Activated naive CD4-positive, alpha-beta T cell treated with anti-CD3 and anti-CD28 coated beads for 36 hours (primary cell): ENCODE results near the gene GAB2. TPM values are rescaled to one million over a fixed set of nuclear protein-coding genes. Genes with fewer than 3 reads are reported as not detected.

Experiments used
- CTCF ChIA-PET: fragments of 350-600 bp; sonication (Branson Sonifier 250); formaldehyde crosslinking; loops from one replicate; lab custom pipeline; 2021; ENCODE audit warnings: antibody characterized with exemption; lab: Charles Lee
- DNase-seq: peaks from one replicate; pipeline ENCODE4 v3.0.0-alpha.2; 2020
- H3K27ac Mint-ChIP-seq: one replicate; pipeline ENCODE4 v1.8.0; 2021; ENCODE audit warnings: mild to moderate bottlenecking, mixed read lengths
- H3K27me3 Mint-ChIP-seq: one replicate; pipeline ENCODE4 v1.8.0; 2021; ENCODE audit warnings: low read depth, mixed read lengths
- H3K36me3 Mint-ChIP-seq: one replicate; pipeline ENCODE4 v1.8.0; 2021; ENCODE audit warnings: low read depth, mixed read lengths
- H3K4me1 Mint-ChIP-seq: one replicate; pipeline ENCODE4 v1.8.0; 2021; ENCODE audit warnings: low read depth, mixed read lengths
- H3K4me3 Mint-ChIP-seq: one replicate; pipeline ENCODE4 v1.8.0; 2021; ENCODE audit warnings: mild to moderate bottlenecking, moderate library complexity, mixed read lengths
- H3K9me3 Mint-ChIP-seq: one replicate; pipeline ENCODE4 v1.8.0; 2021; ENCODE audit warnings: mixed read lengths
- intact Hi-C: fragments of 100-400 bp; cut with micrococcal nuclease; formaldehyde crosslinking; loops from one replicate; pipeline ENCODE4 v1.15.1; 2023
- total RNA-seq, 2 experiments: library from RNA; stranded (reverse); gene quantifications; one replicate each; pipeline ENCODE4 v1.2.3, GENCODE V29; 2021

The GAB2 gene
- total RNA-seq, 2 experiments from 2014 or later: 1.6 to 2.7 TPM

DNA sequence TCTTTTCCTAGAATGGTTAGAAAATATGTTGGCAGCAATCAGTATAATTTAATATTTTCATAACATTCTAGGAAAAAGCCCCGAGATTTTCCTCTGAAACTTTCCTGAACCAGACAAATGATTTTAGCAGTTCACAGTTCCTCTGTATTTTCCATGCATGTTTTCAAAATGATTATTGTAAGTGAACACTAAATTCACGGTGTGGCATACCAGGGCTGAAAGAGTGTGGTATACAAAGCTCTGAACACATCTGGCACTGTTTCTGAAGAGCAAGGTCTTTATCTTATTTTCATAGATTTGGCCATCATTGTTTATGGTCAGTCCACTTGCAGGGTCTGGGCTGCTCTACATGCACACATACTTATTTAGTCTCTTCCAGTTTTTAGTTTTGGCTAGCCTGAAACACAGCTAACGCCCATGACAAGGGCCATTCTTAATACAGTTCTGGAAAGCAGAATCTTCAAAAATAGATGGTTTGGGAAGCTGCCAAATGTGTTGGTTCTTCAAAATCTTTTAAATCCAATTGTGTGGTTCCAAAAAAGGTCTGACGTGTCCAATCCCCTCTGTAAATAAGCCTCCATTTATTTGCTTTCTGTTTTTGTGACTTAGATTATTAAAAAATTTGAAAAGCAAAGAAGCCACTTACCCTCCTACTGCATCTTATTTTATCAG, 7.9 kb upstream of the GAB2 start:
- peaks cover 8% of the 10 kb centered on the region for H3K36me3 Mint-ChIP-seq
- no peak overlapping the region for H3K4me3 Mint-ChIP-seq
- no peak overlapping the region for H3K27ac Mint-ChIP-seq
- H3K9me3 Mint-ChIP-seq: no peaks in the 10 kb centered on the region
- CTCF ChIA-PET: interaction anchor here (0.7 kb wide), 1 partner anchor 11 kb away, joined by 3 read pairs; no protein-coding TSS in a partner anchor
- H3K4me1 Mint-ChIP-seq: peaks cover 19% of the 10 kb centered on the region
- peaks cover 12% of the 10 kb centered on the region for H3K27me3 Mint-ChIP-seq
- intact Hi-C loops: no loop called here
- no peak for DNase-seq

DNA sequence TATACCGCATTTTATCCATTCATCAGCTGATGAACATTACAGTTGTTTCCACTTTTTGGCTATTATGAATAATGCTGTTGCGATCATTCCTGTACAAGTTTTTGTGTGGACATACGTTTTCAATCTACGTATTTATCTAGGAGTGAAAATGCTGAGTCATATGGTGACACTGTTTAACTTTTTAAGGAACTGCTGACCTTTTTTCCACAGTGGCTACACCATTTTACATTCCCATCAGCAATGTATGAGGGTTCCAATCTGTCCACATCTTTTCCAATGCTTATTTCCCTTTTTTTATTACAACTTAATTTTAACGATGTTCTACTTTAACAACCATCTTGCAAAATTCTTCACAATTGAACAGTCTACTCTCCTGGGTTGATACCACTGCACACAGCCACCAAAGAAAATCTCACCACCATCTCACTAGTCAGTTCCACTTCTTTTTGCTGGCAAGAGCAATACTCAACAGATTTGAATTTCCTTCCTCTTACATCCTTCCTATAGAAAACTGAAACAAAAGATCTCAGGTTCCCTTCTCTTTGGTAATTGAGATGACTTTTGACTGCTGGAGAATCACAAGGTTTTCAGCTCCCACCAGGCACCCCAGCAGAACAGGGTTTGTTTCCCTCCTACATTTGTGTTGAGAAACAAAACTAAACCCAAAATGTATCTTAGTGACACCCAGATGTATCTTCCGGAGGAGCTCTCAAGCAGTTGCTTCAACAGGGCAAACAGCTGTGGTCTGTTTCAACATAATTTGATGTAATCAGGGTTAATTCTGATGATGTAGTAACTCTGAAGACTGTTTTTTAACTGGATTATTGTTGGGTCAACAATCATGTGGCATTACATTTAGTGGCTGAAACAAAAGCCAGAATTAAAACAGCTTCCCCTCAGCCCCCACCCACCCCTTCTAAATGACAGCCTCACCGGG, 7.0 kb upstream of the GAB2 start:
- Mint-ChIP-seq H3K9me3 (no peaks in the 10 kb centered on the region), H3K4me1 (peaks cover 23% of the 10 kb centered on the region), H3K27ac (no peak overlapping the region), H3K36me3 (peaks cover 5% of the 10 kb centered on the region), H3K4me3 (no peak overlapping the region), H3K27me3 (peaks cover 14% of the 10 kb centered on the region)
- intact Hi-C loops: no loop called here
- no peak for DNase-seq
- CTCF ChIA-PET: interaction anchor here (0.7 kb wide), 1 partner anchor 10 kb away, joined by 3 read pairs; no protein-coding TSS in a partner anchor

DNA sequence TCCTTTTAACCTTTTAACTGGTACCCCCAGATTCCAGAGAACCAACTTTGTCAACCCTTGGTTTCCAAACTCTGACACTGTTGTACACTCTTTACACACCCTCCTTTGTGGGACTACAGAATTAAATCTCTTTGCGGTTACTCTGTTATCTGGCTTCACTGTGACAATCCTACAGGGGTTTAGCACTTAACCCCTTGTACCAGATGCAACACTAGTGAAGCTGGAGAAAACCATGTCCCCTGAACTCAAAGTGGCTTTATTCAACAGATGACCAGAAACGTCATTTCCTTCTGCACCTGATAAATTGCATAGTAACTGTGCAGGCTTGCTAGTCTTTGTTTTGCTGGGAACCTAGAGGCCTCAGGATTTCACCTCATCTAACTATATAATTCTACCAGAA, 5.6 kb upstream of the GAB2 start:
- Mint-ChIP-seq H3K4me1 (peaks cover 33% of the 10 kb centered on the region), H3K27me3 (peaks cover 28% of the 10 kb centered on the region), H3K27ac (no peak overlapping the region), H3K9me3 (no peaks in the 10 kb centered on the region), H3K36me3 (peaks cover 4% of the 10 kb centered on the region), H3K4me3 (no peak overlapping the region)
- CTCF ChIA-PET: interaction anchor here (1.5 kb wide), 1 partner anchor 9 kb away, joined by 6 read pairs; no protein-coding TSS in a partner anchor
- DNase-seq: no peak
- intact Hi-C loops: no loop called here

DNA sequence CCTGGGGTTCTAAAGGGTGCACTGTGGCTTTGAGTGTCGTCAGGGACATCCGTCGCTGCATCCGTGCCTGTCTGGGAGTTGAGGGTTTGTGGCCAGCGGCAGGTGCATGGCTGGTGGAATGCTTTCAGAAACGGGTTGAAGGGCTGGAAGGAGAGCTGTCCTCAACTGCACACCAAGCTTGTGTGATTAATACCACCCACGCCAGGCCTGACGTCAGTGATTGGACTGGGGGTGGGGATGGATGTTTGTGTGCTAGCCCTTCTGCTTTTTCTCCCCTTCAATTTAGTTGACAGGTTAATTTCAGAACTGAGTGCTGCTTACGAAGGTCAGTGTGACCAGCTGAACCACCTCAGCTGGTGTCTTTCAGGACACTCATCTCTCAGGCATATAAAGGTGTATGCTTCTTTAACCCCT, 3.2 kb upstream of the GAB2 start:
- CTCF ChIA-PET: interaction anchor here (0.6 to 2.5 kb wide), 4 partner anchors 15 to 284 kb away, joined by 3 to 10 read pairs (median 4); no protein-coding TSS in a partner anchor
- intact Hi-C loops: loop anchor here (1.0 kb wide), 1 partner anchor 342 kb away; the partner anchor contains the start of gene NDUFC2
- Mint-ChIP-seq H3K36me3 (peaks cover 6% of the 10 kb centered on the region), H3K4me3 (no peak overlapping the region), H3K4me1 (peaks cover 27% of the 10 kb centered on the region), H3K27me3 (peaks cover 34% of the 10 kb centered on the region), H3K9me3 (no peaks in the 10 kb centered on the region), H3K27ac (no peak overlapping the region)
- peak; percentile 60 for DNase-seq

- peaks cover 6% of the 10 kb centered on the region for H3K36me3 Mint-ChIP-seq
- H3K9me3 Mint-ChIP-seq: no peaks in the 10 kb centered on the region
- intact Hi-C loops: loop anchor here (1.0 kb wide), 1 partner anchor 341 kb away; the partner anchor contains the start of gene NDUFC2
- peak; percentile 70 for DNase-seq
- H3K27ac Mint-ChIP-seq: no peak overlapping the region
- no peak overlapping the region for H3K4me3 Mint-ChIP-seq
- CTCF ChIA-PET: interaction anchor here (0.6 to 2.5 kb wide), 5 partner anchors 9 to 153 kb away, joined by 3 to 10 read pairs (median 4); no protein-coding TSS in a partner anchor
- H3K27me3 Mint-ChIP-seq: peaks cover 37% of the 10 kb centered on the region
- H3K4me1 Mint-ChIP-seq: peaks cover 27% of the 10 kb centered on the region
Observed at GRCh38 chr11:78420255-78420764, 2.7 kb upstream of the GAB2 start.

- Mint-ChIP-seq H3K27ac (no peak overlapping the region), H3K4me1 (peaks cover 22% of the 10 kb centered on the region), H3K9me3 (no peaks in the 10 kb centered on the region), H3K4me3 (no peak overlapping the region), H3K27me3 (peaks cover 37% of the 10 kb centered on the region), H3K36me3 (peaks cover 1% of the 10 kb centered on the region)
- CTCF ChIA-PET: interaction anchor here (0.6 to 5.5 kb wide), 6 partner anchors 8 to 193 kb away, joined by 3 to 81 read pairs (median 6); no protein-coding TSS in a partner anchor
- intact Hi-C loops: no loop called here
- no peak for DNase-seq
Observed at GRCh38 chr11:78419327-78419726, 1.7 kb upstream of the GAB2 start.

- intact Hi-C loops: no loop called here
- H3K4me3 Mint-ChIP-seq: peak overlapping the region; percentile 70
- H3K27ac Mint-ChIP-seq: no peak overlapping the region
- CTCF ChIA-PET: interaction anchor here (0.9 to 5.5 kb wide), 9 partner anchors 9 to 419 kb away, joined by 3 to 81 read pairs (median 3); no protein-coding TSS in a partner anchor
- H3K4me1 Mint-ChIP-seq: peaks cover 22% of the 10 kb centered on the region
- DNase-seq: no peak
- no peaks in the 10 kb centered on the region for H3K9me3 Mint-ChIP-seq
- peaks cover 1% of the 10 kb centered on the region for H3K36me3 Mint-ChIP-seq
- H3K27me3 Mint-ChIP-seq: peaks cover 37% of the 10 kb centered on the region
Observed at GRCh38 chr11:78418584-78419211, 1.1 kb upstream of the GAB2 start.

- Mint-ChIP-seq H3K27me3 (peaks cover 37% of the 10 kb centered on the region), H3K4me1 (peaks cover 22% of the 10 kb centered on the region), H3K9me3 (no peaks in the 10 kb centered on the region), H3K27ac (no peak overlapping the region), H3K36me3 (peaks cover 1% of the 10 kb centered on the region), H3K4me3 (peak overlapping the region; percentile 70)
- peak; percentile 71 for DNase-seq
- intact Hi-C loops: loop anchor here (1.0 to 2.0 kb wide), 10 partner anchors 47 to 599 kb away; partner anchors contain the start of genes ALG8, INTS4, KCTD21 and NARS2
- CTCF ChIA-PET: interaction anchor here (0.9 to 5.5 kb wide), 8 partner anchors 9 to 419 kb away, joined by 3 to 81 read pairs (median 4); no protein-coding TSS in a partner anchor
Observed at GRCh38 chr11:78417888-78418583, 416 bp upstream of the GAB2 start.

- peaks cover 22% of the 10 kb centered on the region for H3K4me1 Mint-ChIP-seq
Observed at GRCh38 chr11:78416285-78417174, 1.1 kb downstream of the GAB2 start.

DNA sequence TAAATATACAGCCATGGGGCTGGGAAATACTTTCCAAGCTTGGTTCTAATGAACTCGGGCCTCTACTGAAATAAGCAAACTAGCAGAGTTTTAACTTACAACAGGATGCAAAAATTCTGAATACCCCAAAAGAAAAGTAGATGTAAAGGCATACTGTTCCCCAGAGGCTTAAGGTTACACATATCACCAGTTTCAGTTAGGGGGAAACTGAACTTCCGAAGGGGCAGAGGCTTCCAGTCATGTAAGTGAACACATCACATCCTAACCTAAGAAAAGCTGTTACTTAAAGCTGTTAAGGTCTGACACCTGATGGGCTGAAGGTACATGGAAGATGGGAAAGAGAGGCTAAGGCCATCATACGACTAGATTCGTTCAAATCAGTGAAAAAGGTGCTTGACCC, 2.3 kb downstream of the GAB2 start:
- Mint-ChIP-seq H3K4me1 (peaks cover 17% of the 10 kb centered on the region), H3K36me3 (peaks cover 1% of the 10 kb centered on the region), H3K9me3 (no peaks in the 10 kb centered on the region), H3K27me3 (peaks cover 24% of the 10 kb centered on the region), H3K4me3 (peak overlapping the region; percentile 13), H3K27ac (no peak overlapping the region)
- intact Hi-C loops: no loop called here
- CTCF ChIA-PET: interaction anchor here (1.0 to 5.5 kb wide), 10 partner anchors 10 to 230 kb away, joined by 3 to 81 read pairs (median 4); partner anchors contain the start of gene NARS2
- DNase-seq: no peak

More at GRCh38 chr11:78416285-78417174, 1.1 kb downstream of the GAB2 start:
- intact Hi-C loops: loop anchor here (1.0 to 2.0 kb wide), 10 partner anchors 48 to 598 kb away; partner anchors contain the start of genes ALG8, INTS4, KCTD21 and NARS2
- peaks cover 33% of the 10 kb centered on the region for H3K27me3 Mint-ChIP-seq
- peak; percentile 88 for DNase-seq
- peak overlapping the region; percentile 81 for H3K4me3 Mint-ChIP-seq
- CTCF ChIA-PET: interaction anchor here (0.6 to 5.5 kb wide), 12 partner anchors 11 to 283 kb away, joined by 3 to 81 read pairs (median 4); partner anchors contain the start of gene NARS2
- H3K36me3 Mint-ChIP-seq: peaks cover 1% of the 10 kb centered on the region
- H3K27ac Mint-ChIP-seq: peak overlapping the region; percentile 44
- no peaks in the 10 kb centered on the region for H3K9me3 Mint-ChIP-seq
